GM12864 (cell line): ENCODE measurements around the gene TPPP.
"Not testable (repeated sequence)": the region's sequence is repeated elsewhere in the genome, so short reads cannot be mapped to it uniquely, and the experiment has no call there.

Experiments
- DNase-seq: peaks from one replicate; pipeline ENCODE4 v3.0.0-alpha.2; 2011; ENCODE audit warnings: low read depth
- H3K4me3 ChIP-seq: 2 replicates; pipeline ENCODE4 v1.5.1; 2011; ENCODE audit warnings: mild to moderate bottlenecking, low read depth, low read length, control low read depth
- TF ChIP-seq, protein P1 (sequence below): IDR thresholded peaks from 2 replicates; pipeline ENCODE4 v1.5.1; 2011; ENCODE audit warnings: low read depth, mild to moderate bottlenecking, moderate library complexity, low read length, control low read depth, inconsistent platforms; ENCODE audit errors: missing control alignments

Gene TPPP

DNA sequence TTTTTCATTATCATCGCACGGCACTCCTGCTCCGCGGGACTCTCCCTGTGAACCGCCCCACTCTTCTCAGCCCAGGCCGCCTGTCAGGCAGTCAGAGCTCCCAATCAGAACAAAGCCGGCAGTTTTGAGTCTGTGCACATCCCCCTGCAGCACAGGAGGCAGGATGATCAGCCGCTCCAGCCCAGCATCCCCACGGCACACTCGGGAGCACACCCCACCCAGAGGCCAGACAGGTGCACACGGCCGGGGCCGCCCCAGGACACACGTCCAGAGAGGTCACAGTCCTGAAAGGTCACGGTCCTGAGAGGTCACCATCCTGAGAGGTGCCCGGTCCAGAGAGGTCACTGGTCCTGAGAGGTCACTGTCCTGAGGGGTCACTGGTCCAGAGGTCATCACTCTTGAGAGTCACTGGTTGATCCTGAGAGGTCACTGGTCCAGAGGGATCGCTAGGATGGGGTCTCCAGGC lies 8.4 kb downstream of the TPPP start:
- TF ChIP-seq, protein P1, sequence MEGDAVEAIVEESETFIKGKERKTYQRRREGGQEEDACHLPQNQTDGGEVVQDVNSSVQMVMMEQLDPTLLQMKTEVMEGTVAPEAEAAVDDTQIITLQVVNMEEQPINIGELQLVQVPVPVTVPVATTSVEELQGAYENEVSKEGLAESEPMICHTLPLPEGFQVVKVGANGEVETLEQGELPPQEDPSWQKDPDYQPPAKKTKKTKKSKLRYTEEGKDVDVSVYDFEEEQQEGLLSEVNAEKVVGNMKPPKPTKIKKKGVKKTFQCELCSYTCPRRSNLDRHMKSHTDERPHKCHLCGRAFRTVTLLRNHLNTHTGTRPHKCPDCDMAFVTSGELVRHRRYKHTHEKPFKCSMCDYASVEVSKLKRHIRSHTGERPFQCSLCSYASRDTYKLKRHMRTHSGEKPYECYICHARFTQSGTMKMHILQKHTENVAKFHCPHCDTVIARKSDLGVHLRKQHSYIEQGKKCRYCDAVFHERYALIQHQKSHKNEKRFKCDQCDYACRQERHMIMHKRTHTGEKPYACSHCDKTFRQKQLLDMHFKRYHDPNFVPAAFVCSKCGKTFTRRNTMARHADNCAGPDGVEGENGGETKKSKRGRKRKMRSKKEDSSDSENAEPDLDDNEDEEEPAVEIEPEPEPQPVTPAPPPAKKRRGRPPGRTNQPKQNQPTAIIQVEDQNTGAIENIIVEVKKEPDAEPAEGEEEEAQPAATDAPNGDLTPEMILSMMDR = no peak
- DNase-seq = no peak
- H3K4me3 ChIP-seq = no peak overlapping the region

DNA sequence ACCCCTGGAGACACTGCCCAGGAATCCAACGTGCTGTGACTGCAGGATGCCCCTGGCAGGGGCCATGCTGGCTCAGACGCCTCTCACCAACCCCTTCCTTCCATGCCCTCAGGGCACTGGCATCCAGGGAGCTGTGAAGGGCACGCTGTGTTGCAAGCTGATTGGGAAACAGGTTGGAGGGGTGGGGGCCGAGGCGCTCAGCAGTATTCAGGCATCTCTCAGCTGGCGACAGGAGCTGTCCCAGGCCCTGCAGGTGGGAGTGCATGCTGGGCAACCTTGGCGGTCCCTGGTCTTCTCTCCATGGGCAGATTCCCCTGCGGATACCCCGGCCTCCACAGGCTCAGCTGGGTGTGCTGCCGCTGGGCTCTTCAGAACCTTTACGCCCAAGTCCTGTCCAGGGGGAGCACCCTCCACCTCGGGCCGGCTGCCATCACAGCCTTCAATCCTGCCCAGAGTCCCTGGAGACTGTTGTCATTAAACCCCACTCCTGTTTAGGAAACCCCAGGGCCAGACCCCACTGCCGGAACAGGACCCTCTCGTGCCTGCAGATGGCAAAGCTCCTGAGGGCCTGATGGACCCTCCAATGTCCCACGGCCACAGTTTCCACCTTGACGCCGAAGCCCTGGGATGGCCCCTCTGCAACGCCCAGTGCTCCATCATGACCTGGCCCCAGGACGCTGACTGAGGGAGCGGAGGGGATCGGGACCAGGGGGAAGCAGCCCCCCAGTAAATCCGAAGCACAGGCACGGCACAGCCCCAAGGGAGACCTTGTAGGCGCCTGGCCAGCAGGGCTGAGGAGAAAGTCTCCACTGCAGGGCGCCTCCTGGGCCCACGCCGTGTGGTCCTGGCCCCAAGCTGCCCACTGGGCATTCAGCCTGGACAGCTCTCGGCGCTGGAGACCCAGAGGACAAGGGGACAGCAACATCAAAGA lies 9.3 kb downstream of the TPPP start:
- no peak for DNase-seq
- TF ChIP-seq, protein P1 = no peak

DNA sequence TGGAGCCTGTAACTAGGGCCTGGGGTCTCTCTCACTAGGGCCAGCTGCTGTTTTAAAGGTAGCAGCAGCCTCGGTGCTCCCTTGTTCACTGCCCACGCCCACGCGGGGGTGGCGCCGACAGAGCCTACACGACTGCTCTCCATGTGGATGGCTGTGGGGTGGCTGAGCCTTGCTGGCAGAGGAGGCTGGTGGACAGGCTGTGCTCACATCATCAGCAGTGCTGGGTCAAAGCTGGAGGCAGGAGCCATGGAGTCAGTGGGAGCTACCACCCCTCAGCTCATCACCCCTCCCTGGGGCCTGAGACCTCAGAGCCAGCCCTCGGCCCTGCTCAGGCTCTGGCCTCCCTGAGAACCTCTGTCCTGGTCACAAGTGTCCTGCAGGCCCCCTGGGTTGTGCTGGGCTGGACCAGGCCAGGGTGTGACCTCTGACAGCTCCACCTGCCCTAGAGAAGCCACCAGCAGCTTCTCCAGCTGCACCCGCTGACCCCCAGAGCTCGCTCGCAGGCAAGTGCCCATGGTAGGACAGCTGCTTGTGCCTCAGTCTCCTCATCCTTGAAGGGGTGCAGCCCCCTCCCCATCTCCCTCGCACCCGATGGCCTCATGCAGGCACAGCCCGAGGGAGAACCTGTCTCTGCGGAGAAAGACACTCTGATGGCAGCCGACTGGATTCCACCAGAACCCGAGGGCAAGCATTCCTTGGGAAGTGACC lies 10.3 kb downstream of the TPPP start:
- not testable (repeated sequence) for H3K4me3 ChIP-seq, DNase-seq

More for the DNA sequence above, 9.3 kb downstream of the TPPP start:
- H3K4me3 ChIP-seq = no peak overlapping the region

DNA sequence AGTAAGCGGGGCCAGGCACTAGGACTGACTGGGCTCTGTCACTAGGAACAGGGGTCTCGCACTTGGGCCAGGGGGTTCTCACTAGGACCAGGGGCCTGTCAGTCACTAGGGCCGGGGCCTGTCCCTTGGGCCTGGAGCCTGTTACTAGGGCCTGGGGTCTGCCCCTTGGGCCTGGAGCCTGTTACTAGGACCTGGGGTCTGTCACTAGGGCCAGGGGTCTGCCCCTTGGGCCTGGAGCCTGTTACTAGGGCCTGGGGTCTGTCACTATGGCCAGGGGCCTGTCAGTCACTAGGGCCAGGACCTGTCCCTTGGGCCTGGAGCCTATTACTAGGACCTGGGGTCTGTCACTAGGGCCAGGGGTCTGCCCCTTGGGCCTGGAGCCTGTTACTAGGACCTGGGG lies 10.9 kb downstream of the TPPP start:
- not testable (repeated sequence) for DNase-seq, H3K4me3 ChIP-seq

DNA sequence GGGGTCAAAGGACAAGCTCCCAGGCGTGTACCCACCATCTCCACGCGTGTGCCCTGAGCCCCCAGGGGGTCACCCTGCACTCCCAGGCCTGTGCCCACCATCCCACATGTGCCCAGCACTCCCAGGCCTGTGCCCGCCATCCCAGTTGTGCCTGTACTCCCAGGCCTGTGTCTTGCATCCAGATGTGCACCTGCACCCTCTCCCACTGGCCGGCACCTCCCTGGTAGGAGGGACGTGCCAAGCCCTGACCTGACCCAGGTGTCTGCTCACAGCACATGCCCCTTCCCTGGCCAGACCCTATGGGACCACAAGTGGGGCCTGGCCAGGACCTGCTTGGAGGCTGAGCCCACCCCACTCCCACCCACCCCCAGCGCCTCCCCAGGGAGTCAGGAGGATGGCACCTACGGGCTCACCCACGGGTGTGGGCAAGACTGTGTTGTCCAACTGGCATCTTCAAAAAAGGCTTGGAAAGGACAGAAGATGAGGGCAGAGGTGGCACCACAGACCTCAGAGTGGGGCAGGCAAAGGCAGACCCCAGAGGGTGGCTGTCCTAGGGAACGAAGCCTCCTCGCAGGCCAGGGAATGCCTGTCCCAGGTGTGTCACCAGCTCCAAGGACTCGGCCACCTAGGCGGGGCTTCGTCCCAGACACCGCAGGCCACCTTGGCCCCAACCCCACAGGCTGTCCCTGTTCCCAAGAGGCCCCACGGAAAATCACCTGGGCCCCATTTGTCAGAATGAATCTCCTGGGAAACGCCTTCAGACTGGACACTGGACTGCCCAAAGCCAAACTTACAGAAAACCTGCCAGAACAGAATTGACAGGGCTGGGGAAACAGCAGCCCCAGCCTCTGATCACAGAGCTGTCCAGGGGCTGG lies 11.6 kb downstream of the TPPP start:
- DNase-seq, H3K4me3 ChIP-seq: not testable (repeated sequence)

DNA sequence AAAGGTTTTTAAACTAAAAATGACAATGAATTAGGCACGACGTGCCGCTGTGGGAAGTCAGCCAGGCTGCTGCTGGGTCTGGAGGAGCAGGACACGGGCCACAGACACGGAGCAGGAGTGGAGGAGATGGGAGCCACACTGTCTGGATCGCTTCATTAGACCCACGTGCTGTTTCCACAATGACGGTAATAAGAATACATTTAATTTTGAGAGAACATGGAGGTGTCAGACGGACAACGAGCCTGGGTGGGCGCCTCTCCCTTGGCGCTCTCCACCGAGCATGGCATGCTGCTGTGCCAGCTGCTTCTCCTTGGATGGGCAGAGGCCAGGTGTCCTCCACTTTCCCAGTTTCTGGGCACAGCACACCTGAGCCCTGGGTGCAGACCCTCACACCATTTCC lies 12.3 kb downstream of the TPPP start:
- H3K4me3 ChIP-seq, DNase-seq: not testable (repeated sequence)

DNA sequence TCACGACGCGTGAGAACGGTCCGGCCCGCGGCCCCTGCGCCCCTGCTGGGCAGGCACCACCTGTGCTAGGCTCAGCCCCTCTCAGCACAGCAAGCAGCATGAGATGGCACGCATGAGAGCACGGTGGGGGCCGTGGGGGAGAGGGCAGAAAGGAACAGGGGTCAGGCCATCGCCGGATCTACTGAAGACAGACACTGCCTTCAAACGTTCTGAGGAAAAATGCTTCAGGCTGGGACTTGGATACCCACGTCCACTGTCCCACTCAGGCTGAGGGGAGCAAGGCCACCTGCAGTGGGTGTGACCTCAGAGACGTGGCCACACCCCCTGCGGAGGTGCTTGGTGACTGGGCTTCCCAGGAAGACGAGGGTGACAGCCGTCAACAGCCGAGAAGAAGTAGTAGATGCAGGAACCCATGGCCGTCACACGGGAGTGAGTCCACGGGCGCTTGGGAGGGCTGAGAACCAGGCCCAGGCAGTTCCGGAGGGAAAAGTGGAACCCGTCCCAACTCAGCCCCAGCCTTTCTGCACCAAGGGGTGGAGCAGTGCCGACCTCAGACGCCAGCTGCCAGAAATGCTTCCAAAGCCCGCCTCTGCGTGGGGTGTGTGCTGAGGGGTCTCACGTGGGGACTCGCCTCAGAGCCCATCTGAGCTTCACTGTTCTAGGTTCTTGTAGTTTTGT lies 12.9 kb downstream of the TPPP start:
- DNase-seq = not testable (repeated sequence)

DNA sequence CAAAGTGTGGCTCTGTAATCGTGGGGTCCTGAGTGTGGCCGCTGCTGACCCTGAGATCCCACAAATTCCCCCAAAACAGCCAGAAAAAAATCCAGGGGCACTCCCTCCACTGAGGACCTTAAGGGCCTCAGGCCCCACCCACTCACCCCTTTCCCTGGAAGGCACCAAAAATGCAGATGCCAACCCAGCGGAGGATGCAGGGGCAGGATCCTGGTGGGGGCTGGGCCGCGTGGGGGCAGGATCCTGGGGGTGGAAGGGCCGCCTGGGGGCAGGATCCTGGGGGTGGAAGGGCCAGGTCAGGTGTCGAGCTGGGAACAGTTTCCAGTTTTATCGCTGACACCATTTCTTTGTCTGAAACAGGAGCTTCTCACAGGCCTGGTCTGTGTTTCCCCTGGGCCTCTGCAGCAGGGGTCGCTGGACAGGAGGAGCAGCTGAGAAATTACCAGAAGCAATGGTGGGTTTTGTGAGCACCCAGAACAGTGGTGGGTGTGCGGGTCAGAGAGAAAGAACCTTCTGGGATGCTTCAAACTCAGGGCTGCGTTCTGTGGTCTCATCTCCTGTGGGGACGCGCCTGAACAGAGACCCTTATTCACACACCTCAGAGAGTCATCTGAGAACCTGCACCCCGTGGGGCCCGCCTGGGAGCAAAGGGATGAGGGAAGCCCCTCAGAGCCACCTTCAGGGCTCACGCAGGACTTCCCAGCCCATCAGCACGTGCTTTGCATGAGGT lies 13.8 kb downstream of the TPPP start:
- not testable (repeated sequence) for DNase-seq, H3K4me3 ChIP-seq

More for the DNA sequence above, 12.9 kb downstream of the TPPP start:
- H3K4me3 ChIP-seq = not testable (repeated sequence)

DNA sequence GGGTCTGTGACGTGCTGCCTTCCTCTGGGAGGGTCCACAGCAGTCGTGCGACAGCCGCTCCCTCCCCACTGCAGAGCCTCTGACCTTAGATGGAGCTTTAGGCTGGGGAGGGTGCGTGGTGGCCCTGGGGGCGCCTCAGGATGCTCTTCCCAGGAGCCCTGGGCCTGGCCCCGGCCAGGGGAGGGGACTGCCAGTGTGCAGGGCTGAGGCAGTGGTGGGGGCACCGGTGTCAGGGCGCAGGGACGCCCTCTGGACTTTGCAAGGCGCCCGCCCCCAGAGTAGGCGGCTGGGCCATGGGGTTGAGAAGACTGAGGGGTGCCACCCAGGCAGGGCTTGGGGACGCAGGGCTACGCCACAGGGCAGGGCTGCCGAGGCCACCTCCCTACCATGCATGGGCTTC lies 14.6 kb downstream of the TPPP start:
- not testable (repeated sequence) for H3K4me3 ChIP-seq, DNase-seq
